Ovary (tissue), 3 donors: ENCODE measurements around the gene TWNK.

ENCODE experiments used
- CTCF ChIP-seq, 3 donors: fragments of 450-650 bp in 2 of 3; fragments of 200-600 bp in 1 of 3; IDR thresholded peaks; one replicate each; pipeline versions ENCODE4 v1.5.1 to v1.8.0; 2016 to 2022; ENCODE audit warnings: antibody characterized with exemption in 3 of 3, mild to moderate bottlenecking in 1 of 3
- EP300 ChIP-seq: sonication (generic); formaldehyde crosslinking; IDR thresholded peaks from one replicate; pipeline ENCODE4 v1.6.1; 2017; ENCODE audit warnings: antibody characterized with exemption
- POLR2A ChIP-seq: fragments of 450-650 bp; IDR thresholded peaks from one replicate; pipeline ENCODE4 v1.6.1; 2017; ENCODE audit warnings: antibody characterized with exemption, mild to moderate bottlenecking, moderate library complexity
- donor health status: DM: no; HTN: no; CAD: no.

- TF ChIP-seq CTCF (IDR thresholded peaks at IDR 0.05) (no peak), POLR2A (no peak), EP300 (no peak)
Measured at GRCh38 chr10:100939763-100940344, 47.5 kb upstream of the TWNK start.
